Choroid plexus epithelial cell (primary cell): Measurements from ENCODE around the gene EML6.
A peak's percentile ranks its signal among the peaks of the same experiment; 100 is the strongest.

Experiments used
- DNase-seq: peaks from one replicate; pipeline ENCODE4 v3.0.0-alpha.2; 2010; ENCODE audit warnings: low read depth
- H3K4me3 ChIP-seq: 2 replicates; pipeline ENCODE4 v1.5.1; 2011; ENCODE audit warnings: low read depth, mild to moderate bottlenecking, control low read depth, low read length, moderate library complexity
- CTCF ChIP-seq: conservative IDR thresholded peaks from 2 replicates; pipeline ENCODE4 v1.5.1; 2011; ENCODE audit warnings: low read depth, mild to moderate bottlenecking, control low read depth, inconsistent platforms, low read length, moderate library complexity

The EML6 gene

GRCh38 chr2:54714996-54715395 lies 8.5 kb upstream of the EML6 start:
- no peak for TF ChIP-seq CTCF
- no peak overlapping the region for H3K4me3 ChIP-seq
- no peak for DNase-seq

- H3K4me3 ChIP-seq = no peak overlapping the region
- TF ChIP-seq CTCF = no peak
- no peak for DNase-seq
Measured at GRCh38 chr2:54716375-54716774, 7.1 kb upstream of the EML6 start.

- no peak for TF ChIP-seq CTCF
- DNase-seq = no peak
- no peak overlapping the region for H3K4me3 ChIP-seq
Measured at GRCh38 chr2:54720563-54720962, 2.9 kb upstream of the EML6 start.

- DNase-seq = peak; percentile 42
- TF ChIP-seq CTCF = no peak
- H3K4me3 ChIP-seq = peak overlapping the region; percentile 80
Measured at GRCh38 chr2:54722641-54723040, 821 bp upstream of the EML6 start.

- TF ChIP-seq CTCF = no peak
- H3K4me3 ChIP-seq = peak overlapping the region; percentile 80
- peak; percentile 41 for DNase-seq
Measured at GRCh38 chr2:54723996-54724559, 616 bp downstream of the EML6 start.

- no peak for TF ChIP-seq CTCF
- peak overlapping the region; percentile 80 for H3K4me3 ChIP-seq
- DNase-seq = no peak
Measured at GRCh38 chr2:54724560-54725342, 1.3 kb downstream of the EML6 start.
